ENCODE results near the gene PCDHGA4.
"Not testable (repeated sequence)": the region's sequence is repeated elsewhere in the genome, so short reads cannot be mapped to it uniquely, and the experiment has no call there.

The PCDHGA4 gene

GRCh38 chr5:141354900-141355469 is at the start of gene PCDHGA4:
PCDHGA4 (plus strand) TSS chr5:141355021; CDS start chr5:141355108, 87 bp downstream.
- H3K4me3 ChIP-seq (ENCODE audit: low read length), result peak within 1 kb of the TSS; percentile 14
- DNase-seq (ENCODE audit: low read depth), result no peak
- TF ChIP-seq, protein P1, sequence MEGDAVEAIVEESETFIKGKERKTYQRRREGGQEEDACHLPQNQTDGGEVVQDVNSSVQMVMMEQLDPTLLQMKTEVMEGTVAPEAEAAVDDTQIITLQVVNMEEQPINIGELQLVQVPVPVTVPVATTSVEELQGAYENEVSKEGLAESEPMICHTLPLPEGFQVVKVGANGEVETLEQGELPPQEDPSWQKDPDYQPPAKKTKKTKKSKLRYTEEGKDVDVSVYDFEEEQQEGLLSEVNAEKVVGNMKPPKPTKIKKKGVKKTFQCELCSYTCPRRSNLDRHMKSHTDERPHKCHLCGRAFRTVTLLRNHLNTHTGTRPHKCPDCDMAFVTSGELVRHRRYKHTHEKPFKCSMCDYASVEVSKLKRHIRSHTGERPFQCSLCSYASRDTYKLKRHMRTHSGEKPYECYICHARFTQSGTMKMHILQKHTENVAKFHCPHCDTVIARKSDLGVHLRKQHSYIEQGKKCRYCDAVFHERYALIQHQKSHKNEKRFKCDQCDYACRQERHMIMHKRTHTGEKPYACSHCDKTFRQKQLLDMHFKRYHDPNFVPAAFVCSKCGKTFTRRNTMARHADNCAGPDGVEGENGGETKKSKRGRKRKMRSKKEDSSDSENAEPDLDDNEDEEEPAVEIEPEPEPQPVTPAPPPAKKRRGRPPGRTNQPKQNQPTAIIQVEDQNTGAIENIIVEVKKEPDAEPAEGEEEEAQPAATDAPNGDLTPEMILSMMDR (conservative IDR thresholded peaks at IDR 0.05; ENCODE audit: low read depth, low read length), result peak; percentile 35

GRCh38 chr5:141306630-141307029 is 48.2 kb upstream of the PCDHGA4 start:
- no peak for DNase-seq (ENCODE audit: low read depth)
- TF ChIP-seq, protein P1 (conservative IDR thresholded peaks at IDR 0.05; ENCODE audit: low read depth, low read length), result no peak
- H3K4me3 ChIP-seq (ENCODE audit: low read length), result no peak overlapping the region

DNA sequence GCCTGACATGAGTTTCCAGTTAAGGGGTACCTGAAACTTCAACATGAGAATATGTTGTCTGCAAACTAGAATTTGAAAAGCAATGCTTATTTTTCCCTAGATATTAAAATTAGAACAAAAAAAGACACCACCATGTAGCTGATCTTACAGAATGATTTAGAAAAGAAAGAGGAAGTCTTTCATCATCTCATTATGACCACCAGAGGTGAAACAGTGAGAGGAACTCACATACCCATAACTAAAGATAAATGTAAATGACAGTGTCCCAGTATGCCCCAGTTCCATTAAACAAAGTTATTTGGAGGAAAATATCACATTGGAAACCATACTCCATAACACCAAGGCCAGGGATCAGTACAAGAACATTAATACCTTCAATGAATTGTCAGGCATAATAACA is 41.1 kb upstream of the PCDHGA4 start:
- H3K4me3 ChIP-seq (ENCODE audit: low read length), result no peak overlapping the region
- TF ChIP-seq, protein P1 (conservative IDR thresholded peaks at IDR 0.05; ENCODE audit: low read depth, low read length), result no peak

GRCh38 chr5:141316963-141317362 is 37.9 kb upstream of the PCDHGA4 start:
- DNase-seq (ENCODE audit: low read depth), result not testable (repeated sequence)

More for the DNA sequence above, 41.1 kb upstream of the PCDHGA4 start:
- DNase-seq (ENCODE audit: low read depth), result no peak

DNA sequence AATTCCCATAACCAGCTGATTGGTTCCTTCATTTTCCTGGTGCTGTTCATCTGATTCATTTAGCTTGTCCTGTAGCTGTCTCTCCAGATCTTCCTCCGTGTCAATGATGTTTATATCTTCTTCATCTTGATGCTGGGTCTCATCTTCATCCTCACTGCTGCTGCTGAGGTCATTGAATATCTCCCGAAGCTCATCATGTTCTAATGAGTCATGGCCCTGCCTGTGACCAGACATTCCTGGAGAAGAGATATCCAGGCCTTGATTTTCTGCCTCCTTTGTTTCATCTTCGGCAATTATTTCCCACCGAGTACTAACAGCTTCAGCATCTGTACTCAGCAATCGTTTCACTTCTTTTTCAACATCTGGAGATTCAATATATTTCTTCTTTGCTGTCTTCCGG is 35.6 kb upstream of the PCDHGA4 start:
- no peak overlapping the region for H3K4me3 ChIP-seq (ENCODE audit: low read length)
- TF ChIP-seq, protein P1 (conservative IDR thresholded peaks at IDR 0.05; ENCODE audit: low read depth, low read length), result no peak
- no peak for DNase-seq (ENCODE audit: low read depth)

More at GRCh38 chr5:141316963-141317362, 37.9 kb upstream of the PCDHGA4 start:
- H3K4me3 ChIP-seq (ENCODE audit: low read length), result not testable (repeated sequence)

DNA sequence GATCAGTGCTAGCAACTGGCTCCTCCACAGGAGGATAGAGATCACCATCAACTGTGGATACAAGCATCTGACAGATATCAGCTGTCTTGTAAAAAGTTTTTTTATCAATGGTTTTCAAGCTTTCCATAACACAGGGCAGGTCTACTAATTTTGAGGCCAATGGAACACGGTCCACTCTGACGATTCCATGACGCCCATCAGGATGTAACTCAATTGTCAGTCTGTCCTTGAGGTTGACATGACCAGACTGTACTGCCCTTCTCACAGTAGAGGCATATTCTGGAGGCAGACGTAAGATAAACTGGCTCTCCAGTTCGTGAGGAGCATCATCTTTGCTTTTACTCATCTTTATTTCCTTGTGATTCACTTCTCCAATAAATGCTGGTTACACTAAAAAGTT is 35.1 kb upstream of the PCDHGA4 start:
- H3K4me3 ChIP-seq (ENCODE audit: low read length), result peak overlapping the region; percentile 87
- no peak for DNase-seq (ENCODE audit: low read depth)
- TF ChIP-seq, protein P1 (conservative IDR thresholded peaks at IDR 0.05; ENCODE audit: low read depth, low read length), result no peak

- TF ChIP-seq, protein P1 (conservative IDR thresholded peaks at IDR 0.05; ENCODE audit: low read depth, low read length), result peak; percentile 93
- DNase-seq (ENCODE audit: low read depth), result peak; percentile 75
- peak within 1 kb of the TSS; percentile 87 for H3K4me3 ChIP-seq (ENCODE audit: low read length)
Measured at GRCh38 chr5:141320225-141321169, 34.3 kb upstream of the PCDHGA4 start, which contains the start of gene TAF7. TAF7 (minus strand) TSS chr5:141320784; CDS start chr5:141320044, 740 bp downstream.

Measured in retinal pigment epithelial cell (primary cell).